GM23248 (cell line): ENCODE measurements around the gene DPEP2. TPM values are rescaled to one million over a fixed set of nuclear protein-coding genes. Genes with fewer than 3 reads are reported as not detected.
"Not testable (repeated sequence)": the region's sequence is repeated elsewhere in the genome, so short reads cannot be mapped to it uniquely, and the experiment has no call there.

ENCODE experiments used
- DNase-seq: peaks from one replicate; pipeline ENCODE4 v3.0.0-alpha.2; 2015
- H2AFZ ChIP-seq: fragments of 200-600 bp; sonication (generic); 2 replicates; pipeline ENCODE4 v1.6.1; 2016; ENCODE audit warnings: antibody characterized with exemption
- H3F3A ChIP-seq: fragments of 200-600 bp; sonication (generic); 2 replicates; pipeline ENCODE4 v1.6.1; 2016; ENCODE audit warnings: mild to moderate bottlenecking, antibody characterized with exemption, mixed run types; ENCODE audit not compliant: insufficient read depth
- H3K27ac ChIP-seq: fragments of 200-600 bp; sonication (generic); 2 replicates; pipeline ENCODE4 v1.5.1; 2016; ENCODE audit warnings: mild to moderate bottlenecking
- H3K27me3 ChIP-seq: fragments of 200-600 bp; sonication (generic); replicated peaks from 2 replicates; pipeline ENCODE4 v1.6.1; 2016; ENCODE audit warnings: mild to moderate bottlenecking; ENCODE audit not compliant: insufficient read depth
- H3K36me3 ChIP-seq: fragments of 200-600 bp; sonication (generic); 2 replicates; pipeline ENCODE4 v1.6.1; 2016; ENCODE audit warnings: low read depth, mild to moderate bottlenecking
- H3K4me1 ChIP-seq: fragments of 200-600 bp; sonication (generic); 2 replicates; pipeline ENCODE4 v1.6.1; 2016; ENCODE audit warnings: mild to moderate bottlenecking; ENCODE audit not compliant: insufficient read depth
- H3K4me2 ChIP-seq: fragments of 200-600 bp; sonication (generic); one replicate; pipeline ENCODE4 v1.6.1; 2016; ENCODE audit warnings: mild to moderate bottlenecking; ENCODE audit not compliant: unreplicated experiment
- H3K4me3 ChIP-seq: fragments of 200-600 bp; sonication (generic); 2 replicates; pipeline ENCODE4 v1.5.1; 2016; ENCODE audit warnings: mild to moderate bottlenecking
- H3K79me2 ChIP-seq: fragments of 200-600 bp; sonication (generic); 2 replicates; pipeline ENCODE4 v1.6.1; 2016; ENCODE audit warnings: mild to moderate bottlenecking; ENCODE audit not compliant: insufficient read depth
- H3K9ac ChIP-seq: fragments of 200-600 bp; sonication (generic); 2 replicates; pipeline ENCODE4 v1.6.1; 2016; ENCODE audit warnings: mild to moderate bottlenecking
- H3K9me2 ChIP-seq: fragments of 200-600 bp; sonication (generic); 2 replicates; pipeline ENCODE4 v1.6.1; 2016; ENCODE audit warnings: mixed run types, mild to moderate bottlenecking, moderate library complexity; ENCODE audit not compliant: insufficient read depth
- H3K9me3 ChIP-seq: fragments of 200-600 bp; sonication (generic); one replicate; pipeline ENCODE4 v1.6.1; 2017; ENCODE audit warnings: low read depth
- H4K20me1 ChIP-seq: fragments of 200-600 bp; sonication (generic); 2 replicates; pipeline ENCODE4 v1.6.0; 2016; ENCODE audit not compliant: insufficient read depth
- EZH2 ChIP-seq: fragments of 200-600 bp; sonication (generic); IDR thresholded peaks from 2 replicates; pipeline ENCODE4 v1.6.1; 2018; ENCODE audit warnings: antibody characterized with exemption, mild to moderate bottlenecking; ENCODE audit not compliant: insufficient read depth, poor library complexity, severe bottlenecking
- EZH2phosphoT487 ChIP-seq: fragments of 200-600 bp; sonication (generic); IDR thresholded peaks from 2 replicates; pipeline ENCODE4 v1.6.1; 2018; ENCODE audit warnings: antibody characterized with exemption, moderate library complexity, mild to moderate bottlenecking, low read depth; ENCODE audit not compliant: insufficient read depth
- WGBS, 2 experiments: methylation state at CpG; one replicate each; pipeline ENCODE4 v1.1.6; 2015 to 2017; ENCODE audit warnings: low lambda C conversion rate in 2 of 2, low coverage in 1 of 2; ENCODE audit errors: missing lambda C conversion rate in 2 of 2; 5-methylcytosine and 5-hydroxymethylcytosine counted together
- in situ Hi-C: fragments of 300-500 bp; cut with MboI; formaldehyde crosslinking; loops from 2 replicates; pipeline ENCODE4 v1.15.0; 2020
- polyA plus RNA-seq: library from polyadenylated mRNA; unstranded; fragments of >200 nt; fragmentation: Nextera tagmentation; extraction: Ambion mirVana; gene quantifications from 2 replicates; pipeline ENCODE4 v1.2.1, GENCODE V29; 2016
- total RNA-seq: library from RNA; depleted of rRNA; stranded (reverse); fragments of >200 nt; shearing (Covaris generic); gene quantifications from 2 replicates; pipeline ENCODE4 v1.2.3, GENCODE V29; 2014; rRNA removed

The DPEP2 gene
- total RNA-seq (not detected in 2 replicates), polyA plus RNA-seq (not detected in 2 replicates)

DNA sequence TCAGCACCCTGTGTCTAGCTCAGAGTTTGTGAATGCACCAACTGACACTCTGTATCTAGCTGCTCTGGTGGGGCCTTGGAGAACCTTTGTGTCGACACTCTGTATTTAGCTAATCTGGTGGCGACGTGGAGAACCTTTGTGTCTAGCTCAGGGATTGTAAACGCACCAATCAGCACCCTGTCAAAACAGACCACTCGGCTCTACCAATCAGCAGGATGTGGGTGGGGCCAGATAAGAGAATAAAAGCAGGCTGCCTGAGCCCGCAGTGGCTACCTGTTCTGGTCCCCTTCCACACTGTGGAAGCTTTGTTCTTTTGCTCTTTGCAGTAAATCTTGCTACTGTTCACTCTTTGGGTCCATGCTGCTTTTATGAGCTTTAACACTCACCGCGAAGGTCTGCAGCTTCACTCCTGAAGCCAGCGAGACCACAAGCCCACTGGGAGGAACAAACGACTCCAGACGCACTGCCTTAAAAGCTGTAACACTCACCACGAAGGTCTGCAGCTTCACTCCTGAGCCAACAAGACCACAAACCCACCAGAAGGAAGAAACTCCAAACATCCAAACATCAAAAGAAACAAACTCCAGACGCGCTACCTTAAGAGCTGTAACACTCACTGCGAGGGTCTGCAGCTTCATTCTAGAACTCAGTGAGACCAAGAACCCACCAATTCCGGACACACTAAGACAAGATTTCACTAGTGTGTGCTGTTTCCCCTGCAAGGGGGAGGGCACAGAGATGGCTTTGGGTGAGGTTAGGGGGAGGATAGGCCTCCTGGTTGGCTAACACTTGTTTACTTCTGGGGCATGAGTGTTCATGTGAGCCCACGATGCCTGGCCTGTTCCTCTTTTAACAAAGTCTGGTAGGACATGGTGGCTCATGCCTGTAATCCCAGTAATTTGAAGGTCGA, at the start of gene DPEP2:
TSS of gene DPEP2 (minus strand) at position 706 of the 910 bp plus-strand sequence. CDS start 6,272 bp downstream, outside the sequence.
- H2AFZ ChIP-seq, H3K9me2 ChIP-seq, H3K27ac ChIP-seq, H4K20me1 ChIP-seq, H3K79me2 ChIP-seq, H3K36me3 ChIP-seq, H3K4me3 ChIP-seq, H3K4me2 ChIP-seq, H3F3A ChIP-seq, H3K4me1 ChIP-seq, in situ Hi-C loops, H3K27me3 ChIP-seq, H3K9ac ChIP-seq, DNase-seq, H3K9me3 ChIP-seq: not testable (repeated sequence)
- 73 to 74% methylated on average over 18 of the region's 18 CpGs for WGBS, 2 experiments

DNA sequence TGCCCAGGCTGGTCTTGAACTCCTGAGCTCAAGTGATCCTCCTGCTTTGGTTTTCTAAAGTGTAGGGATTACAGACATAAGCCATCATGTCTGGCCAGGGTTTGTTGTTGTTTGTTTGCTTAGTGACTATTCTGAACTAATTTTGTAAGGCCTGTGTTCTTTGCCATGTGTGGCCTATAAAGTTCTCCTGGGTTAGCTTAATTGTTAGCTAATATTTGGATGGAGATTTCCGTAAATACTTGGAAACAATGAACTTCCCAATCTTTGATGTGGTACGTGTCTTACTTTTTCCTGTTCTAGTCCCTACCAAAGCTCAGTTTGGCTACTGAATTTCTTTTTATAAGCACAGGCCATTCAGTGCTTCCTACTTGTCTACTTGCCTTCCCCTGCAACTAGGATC, 48.7 kb upstream of the DPEP2 start:
- Histone ChIP-seq H3K4me2 (no peak overlapping the region), H3K79me2 (no peaks in the 10 kb centered on the region), H3K36me3 (no peaks in the 10 kb centered on the region), H3K27me3 (no peaks in the 10 kb centered on the region), H3K9me3 (no peaks in the 10 kb centered on the region), H3K4me3 (no peak overlapping the region), H3K4me1 (no peaks in the 10 kb centered on the region), H3K9me2 (no peaks in the 10 kb centered on the region), H3F3A (no peaks in the 10 kb centered on the region), H4K20me1 (no peaks in the 10 kb centered on the region), H2AFZ (no peak overlapping the region), H3K9ac (no peak overlapping the region), H3K27ac (no peak overlapping the region)
- TF ChIP-seq EZH2 = no peak
- no peak for TF ChIP-seq EZH2phosphoT487
- WGBS, 2 experiments = 94 to 97% methylated on average over 2 of the region's 2 CpGs
- in situ Hi-C loops = no loop called here
- no peak for DNase-seq

GRCh38 chr16:68046106-68046505, 46.8 kb upstream of the DPEP2 start:
- no peaks in the 10 kb centered on the region for H3K36me3 ChIP-seq
- no peak overlapping the region for H3K4me3 ChIP-seq
- no peaks in the 10 kb centered on the region for H3K27me3 ChIP-seq
- H4K20me1 ChIP-seq = no peaks in the 10 kb centered on the region
- no peak overlapping the region for H3K27ac ChIP-seq
- H3K79me2 ChIP-seq = no peaks in the 10 kb centered on the region
- in situ Hi-C loops = no loop called here
- H3K9me2 ChIP-seq = no peaks in the 10 kb centered on the region
- H2AFZ ChIP-seq = no peak overlapping the region
- WGBS, 2 experiments = 50 to 55% methylated on average over 7 of the region's 7 CpGs
- no peaks in the 10 kb centered on the region for H3K9me3 ChIP-seq
- H3K4me2 ChIP-seq = no peak overlapping the region
- DNase-seq = no peak
- TF ChIP-seq EZH2phosphoT487 (no peak), EZH2 (no peak)
- no peak overlapping the region for H3K9ac ChIP-seq
- H3F3A ChIP-seq = no peaks in the 10 kb centered on the region
- H3K4me1 ChIP-seq = no peaks in the 10 kb centered on the region

GRCh38 chr16:68041783-68042182, 42.5 kb upstream of the DPEP2 start:
- no peak overlapping the region for H3K27ac ChIP-seq
- H3K79me2 ChIP-seq = no peaks in the 10 kb centered on the region
- H3K27me3 ChIP-seq = no peaks in the 10 kb centered on the region
- 98 to 100% methylated on average over 2 of the region's 2 CpGs for WGBS, 2 experiments
- H3K4me3 ChIP-seq = no peak overlapping the region
- no peaks in the 10 kb centered on the region for H4K20me1 ChIP-seq
- H2AFZ ChIP-seq = no peak overlapping the region
- H3K9me2 ChIP-seq = no peaks in the 10 kb centered on the region
- no peak overlapping the region for H3K4me2 ChIP-seq
- H3K9me3 ChIP-seq = no peaks in the 10 kb centered on the region
- in situ Hi-C loops = no loop called here
- no peak overlapping the region for H3K9ac ChIP-seq
- H3F3A ChIP-seq = no peaks in the 10 kb centered on the region; the same call in 1 of the 2 replicates
- no peaks in the 10 kb centered on the region for H3K4me1 ChIP-seq
- no peaks in the 10 kb centered on the region for H3K36me3 ChIP-seq
- TF ChIP-seq EZH2 (no peak), EZH2phosphoT487 (no peak)
- no peak for DNase-seq
